HG02798 (cell line): ENCODE measurements around the gene PROM1.

Experiments
- ATAC-seq: cut with Tn5 transposase; IDR thresholded peaks from one replicate; pipeline ENCODE4 v1.9.1; 2021; ENCODE audit warnings: mild to moderate bottlenecking; ENCODE audit not compliant: unreplicated experiment, poor library complexity

PROM1 gene

GRCh38 chr4:16031546-16032395, 52.1 kb downstream of the PROM1 start:
- ATAC-seq = no peak

GRCh38 chr4:16029886-16030285, 53.9 kb downstream of the PROM1 start:
- ATAC-seq = no peak

GRCh38 chr4:16029262-16029661, 54.6 kb downstream of the PROM1 start:
- no peak for ATAC-seq

- no peak for ATAC-seq
Measured at GRCh38 chr4:16027626-16028025, 56.2 kb downstream of the PROM1 start.

GRCh38 chr4:16027114-16027513, 56.7 kb downstream of the PROM1 start:
- ATAC-seq = no peak

GRCh38 chr4:16026160-16026761, 57.6 kb downstream of the PROM1 start:
- no peak for ATAC-seq

- no peak for ATAC-seq
Measured at GRCh38 chr4:16025268-16025667, 58.6 kb downstream of the PROM1 start.

- ATAC-seq = no peak
Measured at GRCh38 chr4:16023776-16024408, 59.9 kb downstream of the PROM1 start.

- ATAC-seq = no peak
Measured at GRCh38 chr4:16021804-16022560, 61.8 kb downstream of the PROM1 start.

- ATAC-seq = no peak
Measured at GRCh38 chr4:16019649-16020048, 64.2 kb downstream of the PROM1 start.

GRCh38 chr4:16018841-16019240, 65.0 kb downstream of the PROM1 start:
- no peak for ATAC-seq

GRCh38 chr4:16018061-16018676, 65.7 kb downstream of the PROM1 start:
- no peak for ATAC-seq

- ATAC-seq = no peak
Measured at GRCh38 chr4:16016536-16016935, 67.3 kb downstream of the PROM1 start.

- ATAC-seq = no peak
Measured at GRCh38 chr4:16011173-16011572, 72.7 kb downstream of the PROM1 start.

- no peak for ATAC-seq
Measured at GRCh38 chr4:16009153-16009552, 74.7 kb downstream of the PROM1 start.

- no peak for ATAC-seq
Measured at GRCh38 chr4:16007471-16008095, 76.2 kb downstream of the PROM1 start.

- ATAC-seq = no peak
Measured at GRCh38 chr4:16006771-16007446, 76.9 kb downstream of the PROM1 start.

- ATAC-seq = no peak
Measured at GRCh38 chr4:16005676-16006075, 78.1 kb downstream of the PROM1 start.

GRCh38 chr4:16001484-16001858, 82.4 kb downstream of the PROM1 start:
- ATAC-seq = peak; percentile 95
